WTC11 (cell line): ENCODE data around the gene ACMSD. TPM values are rescaled to one million over a fixed set of nuclear protein-coding genes. Genes with fewer than 3 reads are reported as not detected.

Experiments
- ATAC-seq: fragments of 200-7000 bp; cut with Tn5 transposase; 2 replicates; pipeline ENCODE4 v1.10.0; 2021; ENCODE audit warnings: mild to moderate bottlenecking, moderate library complexity
- CTCF ChIA-PET: fragments of 300-600 bp; sonication (Branson Sonifier 250); formaldehyde crosslinking; loops from one replicate; lab custom pipeline; 2021; ENCODE audit warnings: antibody characterized with exemption; lab: Charles Lee
- POLR2A ChIA-PET: fragments of 350-600 bp; sonication (Branson Sonifier 250); formaldehyde crosslinking; loops from one replicate; lab custom pipeline; 2021; ENCODE audit warnings: antibody characterized with exemption; lab: Charles Lee
- DNase-seq: peaks from one replicate; pipeline ENCODE4 v3.0.0; 2021; ENCODE audit warnings: low spot score
- H3K27ac Mint-ChIP-seq: 2 replicates; pipeline ENCODE4 v1.8.0; 2021; ENCODE audit warnings: mixed read lengths
- H3K27me3 Mint-ChIP-seq: 2 replicates; pipeline ENCODE4 v1.8.0; 2021; ENCODE audit warnings: low read depth, mild to moderate bottlenecking, moderate library complexity, mixed read lengths
- H3K36me3 Mint-ChIP-seq: 2 replicates; pipeline ENCODE4 v1.8.0; 2021; ENCODE audit warnings: mixed read lengths
- H3K4me1 Mint-ChIP-seq: 2 replicates; pipeline ENCODE4 v1.8.0; 2022; ENCODE audit warnings: mixed read lengths
- H3K4me3 Mint-ChIP-seq: 2 replicates; pipeline ENCODE4 v1.8.0; 2021; ENCODE audit warnings: mild to moderate bottlenecking, moderate library complexity, mixed read lengths
- H3K9me3 Mint-ChIP-seq: 2 replicates; pipeline ENCODE4 v1.8.0; 2021; ENCODE audit warnings: mixed read lengths
- AFF4 ChIP-seq: sonication (generic); formaldehyde crosslinking; IDR thresholded peaks from 2 replicates; pipeline ENCODE4 v1.8.1; 2023; ENCODE audit warnings: mild to moderate bottlenecking, missing genetic modification reagents, borderline replicate concordance
- ATF1 ChIP-seq: sonication (generic); formaldehyde crosslinking; IDR thresholded peaks from 2 replicates; pipeline ENCODE4 v1.8.1; 2023; ENCODE audit warnings: mild to moderate bottlenecking, moderate library complexity, missing genetic modification reagents
- CREM ChIP-seq: sonication (generic); formaldehyde crosslinking; IDR thresholded peaks from 2 replicates; pipeline ENCODE4 v1.8.1; 2022; ENCODE audit warnings: mild to moderate bottlenecking, missing genetic modification reagents, moderate library complexity
- ERG ChIP-seq: fragments of 250-450 bp; sonication (Bioruptor Pico); IDR thresholded peaks from 2 replicates; pipeline ENCODE4 v1.8.0; 2021; ENCODE audit warnings: mild to moderate bottlenecking
- ETV6 ChIP-seq: sonication (generic); formaldehyde crosslinking; IDR thresholded peaks from 2 replicates; pipeline ENCODE4 v1.8.1; 2022; ENCODE audit warnings: mild to moderate bottlenecking, missing genetic modification reagents
- GRHL2 ChIP-seq: fragments of 250-450 bp; sonication (Bioruptor Pico); IDR thresholded peaks from 2 replicates; pipeline ENCODE4 v1.8.0; 2022; ENCODE audit warnings: mild to moderate bottlenecking, moderate library complexity; ENCODE audit not compliant: insufficient replicate concordance, severe bottlenecking
- HMGXB4 ChIP-seq: sonication (generic); formaldehyde crosslinking; IDR thresholded peaks from 2 replicates; pipeline ENCODE4 v1.8.1; 2023; ENCODE audit warnings: mild to moderate bottlenecking, moderate library complexity, missing genetic modification reagents
- IRF2 ChIP-seq: sonication (generic); formaldehyde crosslinking; IDR thresholded peaks from 2 replicates; pipeline ENCODE4 v1.8.0; 2022; ENCODE audit warnings: low read depth, missing genetic modification reagents, borderline replicate concordance
- JAZF1 ChIP-seq: fragments of 250-450 bp; sonication (Bioruptor Pico); IDR thresholded peaks from 2 replicates; pipeline ENCODE4 v1.9.0; 2021; ENCODE audit warnings: moderate library complexity, mild to moderate bottlenecking, inconsistent platforms
- NR2C2 ChIP-seq: sonication (generic); formaldehyde crosslinking; IDR thresholded peaks from 2 replicates; pipeline ENCODE4 v1.8.0; 2022; ENCODE audit warnings: mild to moderate bottlenecking, missing genetic modification reagents
- PRDM15 ChIP-seq: sonication (generic); formaldehyde crosslinking; IDR thresholded peaks from 2 replicates; pipeline ENCODE4 v1.8.0; 2022; ENCODE audit warnings: missing genetic modification reagents
- RELA ChIP-seq: sonication (generic); formaldehyde crosslinking; IDR thresholded peaks from 2 replicates; pipeline ENCODE4 v1.8.1; 2022; ENCODE audit warnings: missing genetic modification reagents, mild to moderate bottlenecking, borderline replicate concordance
- TEAD1 ChIP-seq: sonication (generic); formaldehyde crosslinking; IDR thresholded peaks from 2 replicates; pipeline ENCODE4 v1.8.0; 2022; ENCODE audit warnings: mild to moderate bottlenecking, missing genetic modification reagents
- USF2 ChIP-seq: sonication (generic); formaldehyde crosslinking; IDR thresholded peaks from 2 replicates; pipeline ENCODE4 v1.8.1; 2023; ENCODE audit warnings: mild to moderate bottlenecking, missing genetic modification reagents, moderate library complexity
- ZMAT4 ChIP-seq: fragments of 250-450 bp; sonication (Bioruptor Pico); IDR thresholded peaks from 2 replicates; pipeline ENCODE4 v1.9.0; 2021; ENCODE audit warnings: mild to moderate bottlenecking
- ZNF121 ChIP-seq: sonication (generic); formaldehyde crosslinking; IDR thresholded peaks from 2 replicates; pipeline ENCODE4 v1.8.0; 2023; ENCODE audit warnings: missing genetic modification reagents
- ZNF138 ChIP-seq: sonication (generic); formaldehyde crosslinking; conservative IDR thresholded peaks from 2 replicates; pipeline ENCODE4 v1.8.1; 2022; ENCODE audit warnings: mild to moderate bottlenecking, moderate library complexity, missing genetic modification reagents
- ZNF263 ChIP-seq: sonication (generic); formaldehyde crosslinking; IDR thresholded peaks from 2 replicates; pipeline ENCODE4 v1.8.1; 2022; ENCODE audit warnings: low read depth, mild to moderate bottlenecking, moderate library complexity, missing genetic modification reagents
- ZNF317 ChIP-seq: sonication (generic); formaldehyde crosslinking; IDR thresholded peaks from 2 replicates; pipeline ENCODE4 v1.8.1; 2023; ENCODE audit warnings: low read depth, mild to moderate bottlenecking, moderate library complexity, missing genetic modification reagents, borderline replicate concordance
- ZNF425 ChIP-seq: fragments of 250-450 bp; sonication (Bioruptor Pico); conservative IDR thresholded peaks from 2 replicates; pipeline ENCODE4 v1.9.0; 2021; ENCODE audit warnings: mild to moderate bottlenecking
- total RNA-seq: library from RNA; stranded (reverse); gene quantifications from 3 replicates; pipeline ENCODE4 v1.2.3, GENCODE V29; 2021

The ACMSD gene
- total RNA-seq, 1 experiment from 2014 or later, result not detected

GRCh38 chr2:134897932-134898331 lies 59.5 kb downstream of the ACMSD start:
- H3K4me1 Mint-ChIP-seq, result no peaks in the 10 kb centered on the region
- POLR2A ChIA-PET, result no interaction called here
- H3K4me3 Mint-ChIP-seq, result no peak overlapping the region
- ATAC-seq (no peak), DNase-seq (no peak)
- H3K27ac Mint-ChIP-seq, result no peak overlapping the region
- CTCF ChIA-PET, result interaction anchor here (0.6 to 1.4 kb wide), 9 partner anchors 20 to 447 kb away, joined by 3 to 15 read pairs (median 3); no protein-coding TSS in a partner anchor
- no peaks in the 10 kb centered on the region for H3K36me3 Mint-ChIP-seq
- H3K9me3 Mint-ChIP-seq, result no peaks in the 10 kb centered on the region
- no peak for TF ChIP-seq HMGXB4
- TF ChIP-seq GRHL2 (CRISPR knock-in tag), result no peak
- TF ChIP-seq JAZF1, result no peak
- TF ChIP-seq NR2C2 (CRISPR knock-in tag), result no peak
- no peak for TF ChIP-seq ATF1 (CRISPR knock-in tag)
- TF ChIP-seq ZMAT4, result no peak
- TF ChIP-seq PRDM15 (CRISPR knock-in tag), result no peak
- TF ChIP-seq ERG, result no peak
- no peak for TF ChIP-seq USF2 (CRISPR knock-in tag)
- H3K27me3 Mint-ChIP-seq, result no peaks in the 10 kb centered on the region

- CTCF ChIA-PET, result no interaction called here
- no peak for TF ChIP-seq ZNF425 (CRISPR knock-in tag)
- TF ChIP-seq ZNF121 (CRISPR knock-in tag), result no peak
- TF ChIP-seq ZNF317 (CRISPR knock-in tag), result no peak
- TF ChIP-seq IRF2 (CRISPR knock-in tag), result no peak
- no peak for TF ChIP-seq ZNF263
- no peak for TF ChIP-seq ETV6 (CRISPR knock-in tag)
- TF ChIP-seq ZNF138 (CRISPR knock-in tag), result no peak
- no peak for TF ChIP-seq RELA (CRISPR knock-in tag)
- no peak for TF ChIP-seq ERG
- no peak for TF ChIP-seq TEAD1 (CRISPR knock-in tag)
- TF ChIP-seq CREM (CRISPR knock-in tag), result no peak
- TF ChIP-seq ATF1 (CRISPR knock-in tag), result no peak
- no peak for TF ChIP-seq AFF4 (CRISPR knock-in tag)
- DNase-seq (no peak), ATAC-seq (no peak)
- Mint-ChIP-seq H3K9me3 (no peaks in the 10 kb centered on the region), H3K36me3 (no peaks in the 10 kb centered on the region), H3K27ac (no peak overlapping the region), H3K4me3 (no peak overlapping the region), H3K27me3 (no peaks in the 10 kb centered on the region), H3K4me1 (no peaks in the 10 kb centered on the region)
- POLR2A ChIA-PET, result no interaction called here
Measured at GRCh38 chr2:134899204-134899603, 60.8 kb downstream of the ACMSD start.
